BE2C (cell line): ENCODE results near the gene WDSUB1.

Experiments
- DNase-seq: peaks from one replicate; pipeline ENCODE4 v3.0.0-alpha.2; 2020
- H3K27me3 ChIP-seq: fragments of 250-450 bp; sonication (Bioruptor Pico); 2 replicates; pipeline ENCODE4 v1.5.1; 2020; ENCODE audit warnings: mild to moderate bottlenecking
- H3K36me3 ChIP-seq: fragments of 250-450 bp; sonication (Bioruptor Pico); 2 replicates; pipeline ENCODE4 v1.5.1; 2020; ENCODE audit warnings: mild to moderate bottlenecking
- H3K4me1 ChIP-seq: fragments of 250-450 bp; sonication (Bioruptor Pico); 2 replicates; pipeline ENCODE4 v1.5.1; 2020
- H3K4me3 ChIP-seq: 2 replicates; pipeline ENCODE4 v1.5.1; 2011; ENCODE audit warnings: low read depth, low read length
- H3K9me3 ChIP-seq: fragments of 250-450 bp; sonication (Bioruptor Pico); 2 replicates; pipeline ENCODE4 v1.5.1; 2020
- TF ChIP-seq, protein P1 (sequence below): IDR thresholded peaks from 2 replicates; pipeline ENCODE4 v1.5.1; 2012; ENCODE audit warnings: mild to moderate bottlenecking, low read depth, low read length

WDSUB1 gene

DNA sequence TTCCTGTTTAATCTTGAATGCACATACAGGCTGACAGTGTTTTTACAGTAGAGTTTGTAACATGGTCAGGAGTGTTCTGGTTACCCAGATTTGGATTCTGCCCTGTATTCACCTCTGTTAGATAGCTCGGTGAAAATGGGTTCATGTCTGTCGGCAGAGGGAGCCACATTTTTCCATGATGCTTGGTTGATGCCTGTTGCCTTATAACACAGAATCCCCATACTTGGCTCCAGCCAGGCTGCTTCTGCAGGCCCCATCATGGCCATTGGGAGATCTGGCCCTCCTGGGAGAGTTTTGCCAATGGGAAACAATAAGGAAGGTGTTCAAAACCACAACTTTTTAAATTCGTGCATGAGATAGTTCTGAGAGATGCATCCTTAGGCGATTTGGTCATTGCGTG lies 78.1 kb downstream of the WDSUB1 start:
- TF ChIP-seq, protein P1, sequence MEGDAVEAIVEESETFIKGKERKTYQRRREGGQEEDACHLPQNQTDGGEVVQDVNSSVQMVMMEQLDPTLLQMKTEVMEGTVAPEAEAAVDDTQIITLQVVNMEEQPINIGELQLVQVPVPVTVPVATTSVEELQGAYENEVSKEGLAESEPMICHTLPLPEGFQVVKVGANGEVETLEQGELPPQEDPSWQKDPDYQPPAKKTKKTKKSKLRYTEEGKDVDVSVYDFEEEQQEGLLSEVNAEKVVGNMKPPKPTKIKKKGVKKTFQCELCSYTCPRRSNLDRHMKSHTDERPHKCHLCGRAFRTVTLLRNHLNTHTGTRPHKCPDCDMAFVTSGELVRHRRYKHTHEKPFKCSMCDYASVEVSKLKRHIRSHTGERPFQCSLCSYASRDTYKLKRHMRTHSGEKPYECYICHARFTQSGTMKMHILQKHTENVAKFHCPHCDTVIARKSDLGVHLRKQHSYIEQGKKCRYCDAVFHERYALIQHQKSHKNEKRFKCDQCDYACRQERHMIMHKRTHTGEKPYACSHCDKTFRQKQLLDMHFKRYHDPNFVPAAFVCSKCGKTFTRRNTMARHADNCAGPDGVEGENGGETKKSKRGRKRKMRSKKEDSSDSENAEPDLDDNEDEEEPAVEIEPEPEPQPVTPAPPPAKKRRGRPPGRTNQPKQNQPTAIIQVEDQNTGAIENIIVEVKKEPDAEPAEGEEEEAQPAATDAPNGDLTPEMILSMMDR: no peak
- no peaks in the 10 kb centered on the region for H3K27me3 ChIP-seq
- H3K9me3 ChIP-seq: no peaks in the 10 kb centered on the region
- H3K36me3 ChIP-seq: no peaks in the 10 kb centered on the region
- no peak for DNase-seq
- no peaks in the 10 kb centered on the region for H3K4me1 ChIP-seq
- no peak overlapping the region for H3K4me3 ChIP-seq

DNA sequence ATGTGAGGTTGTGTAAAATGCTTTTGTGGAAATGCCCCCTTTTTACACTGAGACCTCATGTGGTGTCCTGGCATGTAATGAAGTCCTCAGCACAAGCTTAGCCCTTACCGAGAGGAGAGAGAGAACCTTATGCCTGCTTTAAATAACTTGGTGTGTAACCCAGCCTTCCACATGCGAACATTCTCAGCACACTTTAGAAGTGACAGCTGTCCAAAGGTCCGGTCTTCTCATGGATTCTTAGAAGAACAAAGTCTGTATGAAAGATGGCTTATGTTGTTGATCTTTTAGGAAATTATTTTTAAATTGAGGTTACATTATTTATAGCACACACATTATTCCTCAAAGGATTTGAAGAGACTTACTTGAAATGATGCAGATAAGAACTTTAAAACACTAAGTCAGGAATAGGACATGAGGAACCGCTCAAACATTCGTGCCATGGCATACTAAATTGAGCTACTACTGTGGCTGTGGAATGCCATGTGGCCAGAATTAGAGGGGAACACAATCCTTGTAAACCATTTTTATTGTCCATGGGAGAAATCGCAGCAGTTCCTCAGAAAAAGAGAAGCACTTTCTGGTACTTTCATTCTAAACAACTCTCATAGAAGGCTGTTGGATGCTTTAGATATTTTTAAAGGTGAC lies 79.6 kb downstream of the WDSUB1 start:
- H3K36me3 ChIP-seq: no peaks in the 10 kb centered on the region
- H3K4me1 ChIP-seq: no peaks in the 10 kb centered on the region
- H3K9me3 ChIP-seq: no peaks in the 10 kb centered on the region
- H3K4me3 ChIP-seq: no peak overlapping the region
- H3K27me3 ChIP-seq: no peaks in the 10 kb centered on the region
- no peak for DNase-seq
- TF ChIP-seq, protein P1: no peak

DNA sequence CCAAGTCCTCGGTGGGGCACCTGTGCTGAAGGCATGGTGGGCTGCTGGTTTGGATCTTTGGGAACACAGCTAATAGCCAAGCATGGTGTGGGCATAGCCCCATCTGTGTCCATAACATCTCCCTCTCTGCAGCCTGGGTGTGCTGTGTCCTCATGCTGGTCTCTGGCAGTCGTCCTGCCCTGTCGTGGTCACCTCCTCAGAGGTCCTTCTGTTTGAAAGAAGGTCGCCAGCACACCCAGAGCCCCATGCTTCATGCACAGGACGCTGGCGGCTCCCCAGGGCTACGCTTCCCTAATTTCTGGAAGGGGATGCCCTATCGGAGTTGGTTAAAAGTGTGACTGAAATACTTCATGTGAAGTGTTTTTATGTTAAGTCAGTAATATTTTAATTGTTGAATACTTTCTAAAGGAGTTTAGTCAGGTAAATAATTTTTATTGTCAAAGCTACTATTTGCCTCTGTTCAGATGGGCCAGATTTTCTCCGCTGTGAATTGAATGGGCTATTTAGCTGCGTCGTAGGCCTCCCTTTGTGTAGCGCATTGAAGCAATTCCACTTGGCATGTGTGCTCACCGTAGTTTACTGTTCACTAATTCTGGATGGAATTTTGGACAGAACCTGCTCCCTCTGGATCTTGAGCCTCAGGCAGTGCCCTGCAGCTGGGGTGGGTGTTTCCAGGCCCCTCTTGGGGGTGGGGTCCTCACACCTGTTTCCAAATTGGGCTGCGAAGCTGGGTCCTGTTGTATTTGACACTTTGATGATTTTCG lies 81.9 kb downstream of the WDSUB1 start:
- TF ChIP-seq, protein P1: no peak
- H3K27me3 ChIP-seq: no peaks in the 10 kb centered on the region
- no peaks in the 10 kb centered on the region for H3K36me3 ChIP-seq
- H3K4me1 ChIP-seq: no peaks in the 10 kb centered on the region
- DNase-seq: no peak
- no peaks in the 10 kb centered on the region for H3K9me3 ChIP-seq
- no peak overlapping the region for H3K4me3 ChIP-seq

DNA sequence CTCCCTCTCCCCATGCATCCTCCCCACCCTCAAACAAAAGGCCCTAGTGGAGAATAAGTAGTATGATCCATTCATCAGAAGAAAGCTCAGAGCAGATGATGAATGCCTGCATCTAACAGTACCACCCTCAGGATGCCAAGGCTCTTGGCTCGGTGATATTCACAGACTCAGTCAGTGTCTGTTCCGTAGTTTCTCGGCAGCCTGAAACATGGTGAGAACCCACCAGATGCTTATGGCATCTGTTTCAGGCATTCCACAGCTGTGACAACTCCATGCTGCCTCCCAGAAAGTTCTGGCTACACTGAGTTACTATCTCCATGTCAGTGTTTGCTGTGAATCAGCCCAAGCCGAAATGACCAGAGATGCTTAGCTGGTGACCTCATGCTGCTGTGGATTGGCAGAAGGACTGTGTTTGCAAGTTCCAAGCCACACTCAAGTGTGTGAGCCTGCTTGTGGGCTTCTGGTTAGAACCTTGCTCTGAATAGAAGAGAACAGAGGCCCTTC lies 83.9 kb downstream of the WDSUB1 start:
- TF ChIP-seq, protein P1: no peak
- no peaks in the 10 kb centered on the region for H3K27me3 ChIP-seq
- no peak overlapping the region for H3K4me3 ChIP-seq
- no peaks in the 10 kb centered on the region for H3K36me3 ChIP-seq
- H3K4me1 ChIP-seq: no peaks in the 10 kb centered on the region
- DNase-seq: no peak
- H3K9me3 ChIP-seq: no peaks in the 10 kb centered on the region

DNA sequence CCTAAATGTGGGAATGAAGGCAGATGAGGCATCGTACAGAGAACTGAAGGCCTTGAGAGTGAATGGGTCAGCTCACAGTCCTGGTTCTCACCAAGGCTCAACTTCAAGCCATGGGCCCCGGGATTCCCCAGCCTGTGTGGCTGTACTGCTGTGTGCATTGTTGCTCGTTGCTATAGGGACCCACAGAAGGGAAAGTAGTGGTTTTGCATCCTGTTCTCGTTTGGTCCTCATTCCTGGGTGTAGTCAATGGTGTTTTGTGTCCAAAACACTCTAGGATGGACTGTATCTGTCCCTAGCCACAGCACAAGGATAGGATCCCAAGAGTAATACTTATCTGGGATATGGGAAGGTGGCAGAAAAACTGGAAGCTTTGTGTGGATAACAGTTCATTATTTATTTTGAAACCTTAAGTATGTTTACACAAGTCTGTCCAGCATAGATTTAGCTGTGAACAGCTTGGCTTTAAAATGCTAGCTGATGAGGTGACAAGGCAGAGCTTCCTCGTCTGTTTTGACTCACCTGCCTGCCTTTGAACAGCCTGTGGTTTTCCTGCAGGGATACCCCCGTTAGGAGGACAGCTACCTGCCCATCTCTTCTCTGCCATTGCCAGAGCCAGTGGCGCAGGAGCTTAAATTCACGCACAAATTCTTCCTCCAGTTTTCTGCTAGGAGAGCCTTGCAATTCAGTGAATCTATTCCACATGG lies 85.0 kb downstream of the WDSUB1 start:
- Histone ChIP-seq H3K27me3 (no peaks in the 10 kb centered on the region), H3K36me3 (no peaks in the 10 kb centered on the region), H3K4me3 (no peak overlapping the region), H3K4me1 (no peaks in the 10 kb centered on the region), H3K9me3 (no peaks in the 10 kb centered on the region)
- TF ChIP-seq, protein P1: no peak
- DNase-seq: no peak
